ENCODE data around the gene LRIT3.

The LRIT3 gene, protein sequence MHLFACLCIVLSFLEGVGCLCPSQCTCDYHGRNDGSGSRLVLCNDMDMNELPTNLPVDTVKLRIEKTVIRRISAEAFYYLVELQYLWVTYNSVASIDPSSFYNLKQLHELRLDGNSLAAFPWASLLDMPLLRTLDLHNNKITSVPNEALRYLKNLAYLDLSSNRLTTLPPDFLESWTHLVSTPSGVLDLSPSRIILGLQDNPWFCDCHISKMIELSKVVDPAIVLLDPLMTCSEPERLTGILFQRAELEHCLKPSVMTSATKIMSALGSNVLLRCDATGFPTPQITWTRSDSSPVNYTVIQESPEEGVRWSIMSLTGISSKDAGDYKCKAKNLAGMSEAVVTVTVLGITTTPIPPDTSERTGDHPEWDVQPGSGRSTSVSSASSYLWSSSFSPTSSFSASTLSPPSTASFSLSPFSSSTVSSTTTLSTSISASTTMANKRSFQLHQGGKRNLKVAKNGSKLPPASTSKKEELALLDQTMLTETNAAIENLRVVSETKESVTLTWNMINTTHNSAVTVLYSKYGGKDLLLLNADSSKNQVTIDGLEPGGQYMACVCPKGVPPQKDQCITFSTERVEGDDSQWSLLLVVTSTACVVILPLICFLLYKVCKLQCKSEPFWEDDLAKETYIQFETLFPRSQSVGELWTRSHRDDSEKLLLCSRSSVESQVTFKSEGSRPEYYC

DNA sequence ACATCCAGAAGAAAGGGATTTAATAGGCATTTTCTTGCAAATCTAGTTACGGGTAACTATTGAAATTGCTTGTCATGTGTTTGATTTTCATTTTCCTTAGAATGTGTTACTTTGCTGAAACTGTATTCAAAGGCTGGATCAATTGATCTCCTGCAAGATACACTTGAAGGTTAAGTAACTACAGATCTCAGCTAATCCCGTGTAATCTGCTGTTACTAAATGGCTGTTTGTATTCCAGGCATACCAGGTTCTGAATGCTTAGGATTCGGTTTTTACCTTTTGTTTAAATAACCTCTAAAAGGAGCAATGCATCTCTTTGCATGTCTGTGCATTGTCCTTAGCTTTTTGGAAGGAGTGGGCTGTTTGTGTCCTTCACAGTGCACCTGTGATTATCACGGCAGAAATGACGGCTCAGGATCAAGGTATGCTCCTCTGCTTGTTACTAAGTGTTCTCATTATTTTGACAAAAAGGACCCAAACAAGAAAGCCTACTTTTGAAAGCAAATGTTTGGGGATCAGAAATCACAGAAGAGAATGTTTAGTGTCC, at the start of gene LRIT3:
LRIT3 (plus strand) TSS at position 212 of the 547 bp plus-strand sequence; CDS start at position 307, 95 bp downstream.
- no peak for DNase-seq (ENCODE audit: low spot score)

- no peak for DNase-seq (ENCODE audit: low spot score)
Observed at GRCh38 chr4:109798866-109799265, 49.0 kb upstream of the LRIT3 start.

GRCh38 chr4:109801099-109801789, 46.7 kb upstream of the LRIT3 start:
- DNase-seq (ENCODE audit: low spot score), result no peak

GRCh38 chr4:109801895-109802319, 46.0 kb upstream of the LRIT3 start, which contains the start of gene CFI:
TSS of gene CFI (minus strand) at chr4:109801999. CDS start at chr4:109801971, 28 bp downstream.
- DNase-seq (ENCODE audit: low spot score), result peak; percentile 59

GRCh38 chr4:109803924-109804571, 43.9 kb upstream of the LRIT3 start:
- peak; percentile 24 for DNase-seq (ENCODE audit: low spot score)

DNA sequence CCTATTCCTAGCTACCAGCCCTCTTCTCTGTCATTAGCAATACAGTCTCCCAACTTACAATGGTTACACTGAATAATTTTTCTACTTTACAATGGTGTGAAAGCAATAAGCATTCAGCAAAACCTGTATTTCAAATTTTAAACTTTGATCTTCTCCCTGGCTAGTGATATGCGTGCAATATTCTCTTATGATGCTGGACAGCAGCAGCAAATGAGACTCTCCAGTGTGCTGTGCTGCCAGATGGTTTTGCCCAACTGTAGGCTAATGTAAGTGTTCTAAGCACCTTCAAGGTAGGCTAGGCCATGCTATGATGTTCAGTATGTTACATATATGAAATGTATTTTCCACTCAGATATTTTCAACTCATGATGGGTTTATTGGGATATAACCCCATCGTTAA, 38.3 kb upstream of the LRIT3 start:
- DNase-seq (ENCODE audit: low spot score), result no peak

DNA sequence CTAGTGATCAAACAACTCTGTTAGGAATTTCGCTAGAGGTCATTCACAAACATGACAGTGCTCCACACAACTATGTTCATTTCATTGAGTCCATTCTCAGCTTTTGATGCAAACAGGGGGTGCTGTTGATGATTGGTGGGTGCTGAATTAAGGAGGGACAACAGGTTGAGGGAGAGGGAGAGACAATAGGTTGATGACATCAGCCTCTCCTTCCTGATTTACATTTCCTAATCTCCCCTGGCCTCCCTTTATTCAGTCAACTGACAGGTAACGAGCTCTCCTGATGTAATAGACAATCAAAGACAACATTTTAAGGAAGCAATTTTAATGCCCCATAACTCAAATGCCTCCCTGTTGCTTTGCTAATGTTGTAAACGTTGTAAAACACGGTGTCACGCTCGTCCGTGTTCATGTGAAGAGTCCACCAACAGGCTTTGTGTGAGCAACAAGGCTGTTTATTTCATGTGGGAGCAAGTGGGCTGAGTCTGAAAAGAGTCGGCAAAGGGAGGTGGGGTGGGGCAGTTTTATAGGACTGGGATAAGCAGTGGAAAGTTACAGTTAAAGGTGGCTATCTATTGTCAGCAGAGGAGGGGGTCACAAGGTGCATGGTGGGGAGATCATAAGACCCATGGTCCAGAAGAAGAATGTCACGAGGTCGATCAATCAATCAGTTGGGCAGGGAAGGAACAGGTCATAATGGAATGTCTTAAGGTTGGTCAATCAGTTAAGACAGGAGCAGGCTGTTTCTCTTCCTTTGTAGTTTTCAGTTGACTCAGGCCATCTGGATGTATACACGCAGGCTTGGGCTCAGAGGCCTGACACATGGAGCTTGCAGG, 37.1 kb upstream of the LRIT3 start:
- DNase-seq (ENCODE audit: low spot score), result no peak

- no peak for DNase-seq (ENCODE audit: low spot score)
Observed at GRCh38 chr4:109811707-109812106, 36.2 kb upstream of the LRIT3 start.

- DNase-seq (ENCODE audit: low spot score), result peak; percentile 94
Observed at GRCh38 chr4:109815151-109816081, 32.5 kb upstream of the LRIT3 start, which contains the start of gene GAR1. TSS of gene GAR1 (plus strand) at chr4:109815762. CDS start at chr4:109816165, 403 bp downstream.

DNA sequence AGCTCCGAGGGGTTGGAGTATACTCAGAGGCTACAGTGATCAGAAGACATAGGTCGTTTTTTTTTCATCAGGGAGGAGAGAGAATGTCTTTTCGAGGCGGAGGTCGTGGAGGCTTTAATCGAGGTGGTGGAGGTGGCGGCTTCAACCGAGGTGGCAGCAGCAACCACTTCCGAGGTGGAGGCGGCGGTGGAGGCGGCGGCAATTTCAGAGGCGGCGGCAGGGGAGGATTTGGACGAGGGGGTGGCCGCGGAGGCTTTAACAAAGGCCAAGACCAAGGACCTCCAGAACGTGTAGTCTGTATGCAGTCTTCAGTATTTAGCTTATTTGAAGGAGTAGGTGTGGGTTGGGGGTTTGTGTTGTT, 31.8 kb upstream of the LRIT3 start:
- peak; percentile 32 for DNase-seq (ENCODE audit: low spot score)

GRCh38 chr4:109816894-109817293, 31.0 kb upstream of the LRIT3 start:
- no peak for DNase-seq (ENCODE audit: low spot score)

DNA sequence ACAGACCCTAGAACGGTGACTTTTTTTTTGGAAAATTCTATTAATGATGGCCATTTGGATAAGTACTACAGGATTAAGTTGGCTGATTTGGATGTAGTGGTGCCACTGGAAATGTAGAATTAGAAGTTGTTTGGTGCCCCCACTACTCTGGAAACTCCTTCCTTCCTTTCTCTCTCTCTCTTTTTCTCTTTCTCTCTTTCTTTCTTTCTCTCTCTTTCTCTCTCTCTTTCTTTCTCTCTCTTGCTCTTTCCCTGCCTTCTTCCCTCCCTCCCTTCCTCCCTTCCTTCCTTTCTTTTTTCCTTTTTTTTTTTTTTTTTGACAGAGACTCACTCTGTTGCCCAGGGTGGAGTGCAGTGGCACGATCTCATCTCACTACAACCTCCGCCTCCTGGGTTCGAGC, 29.6 kb upstream of the LRIT3 start:
- DNase-seq (ENCODE audit: low spot score), result no peak

DNA sequence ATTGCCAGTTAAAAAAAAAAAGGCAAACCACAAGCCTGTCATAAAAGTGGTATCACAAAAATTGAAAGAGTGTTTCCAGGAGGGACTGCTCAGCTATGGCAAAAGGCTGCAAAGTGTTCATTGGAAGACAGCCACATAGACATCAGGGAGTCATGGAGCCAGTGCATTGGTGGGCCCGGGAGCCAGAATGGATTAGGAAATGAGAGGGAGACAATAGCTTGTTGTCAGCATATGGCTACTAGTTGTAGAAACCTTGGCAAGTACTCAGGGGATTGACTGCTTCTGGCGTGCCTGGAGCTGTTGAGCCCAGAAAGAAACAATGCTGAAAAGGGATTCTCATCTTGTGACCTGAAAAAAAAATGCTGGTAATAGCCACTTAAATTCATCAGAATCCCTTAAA, 27.3 kb upstream of the LRIT3 start:
- DNase-seq (ENCODE audit: low spot score), result no peak

GRCh38 chr4:109821185-109821584, 26.7 kb upstream of the LRIT3 start:
- DNase-seq (ENCODE audit: low spot score), result no peak

GRCh38 chr4:109826719-109827118, 21.2 kb upstream of the LRIT3 start:
- peak; percentile 44 for DNase-seq (ENCODE audit: low spot score)

- no peak for DNase-seq (ENCODE audit: low spot score)
Observed at GRCh38 chr4:109827672-109828071, 20.2 kb upstream of the LRIT3 start, which contains the start of gene RRH. TSS of gene RRH (plus strand) at chr4:109827972. CDS start at chr4:109828028, 56 bp downstream.

DNA sequence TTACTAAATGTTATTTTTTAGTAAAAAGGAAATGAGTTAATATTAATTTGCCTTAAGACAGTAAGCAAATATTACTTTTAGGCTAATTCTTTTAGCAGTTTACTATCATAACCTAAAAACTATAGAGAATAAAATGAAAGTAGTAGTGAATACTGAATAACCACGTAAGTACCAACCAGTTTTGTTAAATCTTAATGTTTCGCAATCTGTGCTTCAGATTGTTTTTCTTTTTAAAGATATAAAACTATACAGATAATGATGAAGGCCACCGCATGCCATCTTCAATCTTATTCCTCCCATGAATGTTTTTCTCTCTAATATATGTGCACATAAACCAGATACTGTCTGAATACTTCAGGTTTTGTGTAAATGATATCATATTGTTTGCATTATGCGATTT, 14.2 kb upstream of the LRIT3 start:
- no peak for DNase-seq (ENCODE audit: low spot score)

- DNase-seq (ENCODE audit: low spot score), result no peak
Observed at GRCh38 chr4:109836985-109837384, 10.9 kb upstream of the LRIT3 start.

DNA sequence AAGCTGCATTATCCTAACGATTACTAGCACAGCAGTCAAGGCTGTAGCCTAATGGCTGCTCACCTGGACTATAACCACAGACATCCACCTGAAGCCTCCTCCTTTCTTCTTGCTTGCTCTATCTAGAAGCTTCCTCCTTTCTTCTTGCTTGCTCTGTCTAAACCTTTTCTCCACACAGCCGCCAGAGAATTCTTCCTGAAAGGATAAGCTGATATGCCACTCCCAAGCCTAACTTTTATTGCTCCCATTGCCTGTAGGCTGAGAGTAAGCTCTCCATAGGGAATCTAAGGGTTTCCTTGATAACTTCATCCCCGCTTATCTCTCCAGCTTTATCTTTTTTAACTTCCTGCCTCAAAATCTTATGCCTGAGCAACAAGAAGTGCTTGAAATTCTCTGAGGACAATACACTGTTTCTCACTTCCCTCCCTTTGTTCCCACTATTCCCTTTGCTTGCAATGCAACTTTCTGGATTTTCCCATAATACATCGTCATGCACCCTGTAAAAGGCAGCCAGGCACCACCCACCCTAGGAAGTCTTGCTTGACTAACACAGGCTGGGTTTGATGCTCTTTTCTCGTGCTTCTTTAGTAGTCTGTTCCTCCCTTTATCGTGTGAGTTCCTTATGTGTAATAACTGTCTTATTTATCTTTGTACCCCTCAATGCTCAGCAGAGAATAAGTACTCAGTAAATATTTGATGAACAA, 1.4 kb upstream of the LRIT3 start:
- DNase-seq (ENCODE audit: low spot score), result no peak

Measured in GM03348 (cell line).